GM23248 (cell line): Measurements from ENCODE around the gene MACROD2. TPM values are rescaled to one million over a fixed set of nuclear protein-coding genes. Genes with fewer than 3 reads are reported as not detected.

ENCODE experiments used
- DNase-seq: peaks from one replicate; pipeline ENCODE4 v3.0.0-alpha.2; 2015
- H2AFZ ChIP-seq: fragments of 200-600 bp; sonication (generic); 2 replicates; pipeline ENCODE4 v1.6.1; 2016; ENCODE audit warnings: antibody characterized with exemption
- H3F3A ChIP-seq: fragments of 200-600 bp; sonication (generic); 2 replicates; pipeline ENCODE4 v1.6.1; 2016; ENCODE audit warnings: mild to moderate bottlenecking, antibody characterized with exemption, mixed run types; ENCODE audit not compliant: insufficient read depth
- H3K27ac ChIP-seq: fragments of 200-600 bp; sonication (generic); 2 replicates; pipeline ENCODE4 v1.5.1; 2016; ENCODE audit warnings: mild to moderate bottlenecking
- H3K27me3 ChIP-seq: fragments of 200-600 bp; sonication (generic); replicated peaks from 2 replicates; pipeline ENCODE4 v1.6.1; 2016; ENCODE audit warnings: mild to moderate bottlenecking; ENCODE audit not compliant: insufficient read depth
- H3K36me3 ChIP-seq: fragments of 200-600 bp; sonication (generic); 2 replicates; pipeline ENCODE4 v1.6.1; 2016; ENCODE audit warnings: low read depth, mild to moderate bottlenecking
- H3K4me1 ChIP-seq: fragments of 200-600 bp; sonication (generic); 2 replicates; pipeline ENCODE4 v1.6.1; 2016; ENCODE audit warnings: mild to moderate bottlenecking; ENCODE audit not compliant: insufficient read depth
- H3K4me2 ChIP-seq: fragments of 200-600 bp; sonication (generic); one replicate; pipeline ENCODE4 v1.6.1; 2016; ENCODE audit warnings: mild to moderate bottlenecking; ENCODE audit not compliant: unreplicated experiment
- H3K4me3 ChIP-seq: fragments of 200-600 bp; sonication (generic); 2 replicates; pipeline ENCODE4 v1.5.1; 2016; ENCODE audit warnings: mild to moderate bottlenecking
- H3K79me2 ChIP-seq: fragments of 200-600 bp; sonication (generic); 2 replicates; pipeline ENCODE4 v1.6.1; 2016; ENCODE audit warnings: mild to moderate bottlenecking; ENCODE audit not compliant: insufficient read depth
- H3K9ac ChIP-seq: fragments of 200-600 bp; sonication (generic); 2 replicates; pipeline ENCODE4 v1.6.1; 2016; ENCODE audit warnings: mild to moderate bottlenecking
- H3K9me2 ChIP-seq: fragments of 200-600 bp; sonication (generic); 2 replicates; pipeline ENCODE4 v1.6.1; 2016; ENCODE audit warnings: mixed run types, mild to moderate bottlenecking, moderate library complexity; ENCODE audit not compliant: insufficient read depth
- H3K9me3 ChIP-seq: fragments of 200-600 bp; sonication (generic); one replicate; pipeline ENCODE4 v1.6.1; 2017; ENCODE audit warnings: low read depth
- H4K20me1 ChIP-seq: fragments of 200-600 bp; sonication (generic); 2 replicates; pipeline ENCODE4 v1.6.0; 2016; ENCODE audit not compliant: insufficient read depth
- EZH2 ChIP-seq: fragments of 200-600 bp; sonication (generic); IDR thresholded peaks from 2 replicates; pipeline ENCODE4 v1.6.1; 2018; ENCODE audit warnings: antibody characterized with exemption, mild to moderate bottlenecking; ENCODE audit not compliant: insufficient read depth, poor library complexity, severe bottlenecking
- EZH2phosphoT487 ChIP-seq: fragments of 200-600 bp; sonication (generic); IDR thresholded peaks from 2 replicates; pipeline ENCODE4 v1.6.1; 2018; ENCODE audit warnings: antibody characterized with exemption, moderate library complexity, mild to moderate bottlenecking, low read depth; ENCODE audit not compliant: insufficient read depth
- WGBS, 2 experiments: methylation state at CpG; one replicate each; pipeline ENCODE4 v1.1.6; 2015 to 2017; ENCODE audit warnings: low lambda C conversion rate in 2 of 2, low coverage in 1 of 2; ENCODE audit errors: missing lambda C conversion rate in 2 of 2; 5-methylcytosine and 5-hydroxymethylcytosine counted together
- in situ Hi-C: fragments of 300-500 bp; cut with MboI; formaldehyde crosslinking; loops from 2 replicates; pipeline ENCODE4 v1.15.0; 2020
- polyA plus RNA-seq: library from polyadenylated mRNA; unstranded; fragments of >200 nt; fragmentation: Nextera tagmentation; extraction: Ambion mirVana; gene quantifications from 2 replicates; pipeline ENCODE4 v1.2.1, GENCODE V29; 2016
- total RNA-seq: library from RNA; depleted of rRNA; stranded (reverse); fragments of >200 nt; shearing (Covaris generic); gene quantifications from 2 replicates; pipeline ENCODE4 v1.2.3, GENCODE V29; 2014

The MACROD2 gene
- total and polyA plus RNA-seq, 2 experiments from 2014 or later, result 1.1 to 3.1 TPM

DNA sequence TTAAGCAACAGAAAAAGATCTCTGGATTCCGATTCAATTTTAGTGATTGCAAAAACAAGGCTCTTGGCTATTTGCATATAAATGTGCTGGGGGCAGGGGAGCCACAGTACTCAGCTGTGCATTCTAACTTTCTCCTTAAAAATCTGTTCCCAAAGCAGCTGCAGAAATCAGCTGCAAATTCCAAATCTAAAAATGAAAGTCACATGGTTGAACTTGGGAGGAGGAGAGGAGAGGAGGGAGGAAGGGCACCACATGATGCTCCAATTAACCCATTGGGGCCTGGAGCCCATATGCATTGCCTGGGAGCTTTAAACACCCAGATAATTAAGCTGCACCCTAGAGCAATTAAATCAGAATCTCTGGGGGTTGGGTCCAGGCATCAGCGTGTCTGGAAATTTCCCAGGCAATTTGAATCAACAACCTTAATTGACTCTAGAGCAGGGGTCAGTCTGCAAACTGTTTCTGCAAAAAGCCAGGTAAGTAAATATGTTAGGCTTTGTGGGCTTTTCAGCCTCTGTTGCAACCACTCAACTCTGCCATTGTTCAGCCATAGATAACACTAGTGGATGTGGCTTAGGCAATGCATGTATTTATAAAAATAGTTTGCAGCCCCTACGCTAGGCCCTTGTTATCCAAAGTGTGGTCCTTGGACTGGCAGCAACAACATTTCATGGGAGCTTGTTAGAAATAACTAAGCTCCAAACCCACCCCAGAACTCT is 2069.8 kb downstream of the MACROD2 start:
- Histone ChIP-seq H3K9me3 (no peaks in the 10 kb centered on the region), H3K9ac (no peak overlapping the region), H4K20me1 (no peaks in the 10 kb centered on the region), H2AFZ (no peak overlapping the region), H3K4me3 (no peak overlapping the region), H3K36me3 (no peaks in the 10 kb centered on the region), H3K4me2 (no peak overlapping the region), H3K27me3 (no peaks in the 10 kb centered on the region), H3K9me2 (no peaks in the 10 kb centered on the region), H3K79me2 (no peaks in the 10 kb centered on the region), H3K4me1 (no peaks in the 10 kb centered on the region), H3F3A (no peaks in the 10 kb centered on the region), H3K27ac (no peak overlapping the region)
- TF ChIP-seq EZH2phosphoT487 (no peak), EZH2 (no peak)
- in situ Hi-C loops, result no loop called here
- 16 to 19% methylated on average over 3 of the region's 3 CpGs for WGBS, 2 experiments
- DNase-seq, result no peak

GRCh38 chr20:16066571-16066970 is 2071.3 kb downstream of the MACROD2 start:
- Histone ChIP-seq H3K9ac (no peak overlapping the region), H3K4me3 (no peak overlapping the region), H4K20me1 (no peaks in the 10 kb centered on the region), H3K27me3 (no peaks in the 10 kb centered on the region), H3K9me2 (no peaks in the 10 kb centered on the region), H3K9me3 (no peaks in the 10 kb centered on the region), H3F3A (no peaks in the 10 kb centered on the region), H3K27ac (no peak overlapping the region), H3K36me3 (no peaks in the 10 kb centered on the region), H3K4me2 (no peak overlapping the region), H2AFZ (no peak overlapping the region), H3K4me1 (no peaks in the 10 kb centered on the region), H3K79me2 (no peaks in the 10 kb centered on the region)
- in situ Hi-C loops, result no loop called here
- TF ChIP-seq EZH2phosphoT487 (no peak), EZH2 (no peak)
- WGBS, 2 experiments, result 23 to 29% methylated on average over 5 of the region's 5 CpGs
- DNase-seq, result no peak

DNA sequence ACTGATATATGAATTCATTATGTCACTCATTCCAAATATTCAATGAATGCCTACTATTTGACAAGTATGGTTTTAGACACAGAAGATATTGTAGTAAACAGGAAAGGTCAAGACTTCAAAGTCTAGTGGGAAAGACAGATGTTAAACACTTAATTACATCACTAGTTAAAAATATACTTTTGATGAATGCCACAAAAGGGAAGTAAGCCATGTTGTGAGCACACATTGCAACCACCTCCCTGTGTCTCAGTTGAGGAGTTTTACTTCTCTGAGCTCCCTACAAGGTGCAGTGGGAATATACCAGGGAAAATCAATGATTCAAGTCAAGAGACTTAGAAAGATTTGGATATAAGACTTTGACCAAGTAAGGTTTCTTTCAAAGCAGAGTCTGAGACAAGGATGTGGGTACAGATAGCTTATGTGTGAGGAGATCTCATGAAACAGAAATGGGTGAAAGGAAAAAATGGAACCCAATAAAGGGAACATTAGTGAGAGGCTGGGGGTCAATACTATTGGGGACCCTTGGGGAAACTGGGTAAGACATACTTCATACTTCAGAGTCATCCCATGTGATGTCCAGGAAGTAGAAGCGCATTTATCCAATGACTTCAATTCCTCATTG is 2074.2 kb downstream of the MACROD2 start:
- DNase-seq, result no peak
- H3K4me2 ChIP-seq, result no peak overlapping the region
- no peaks in the 10 kb centered on the region for H3K36me3 ChIP-seq
- no peaks in the 10 kb centered on the region for H3F3A ChIP-seq
- no peak overlapping the region for H3K27ac ChIP-seq
- H3K9me3 ChIP-seq, result no peaks in the 10 kb centered on the region
- no peaks in the 10 kb centered on the region for H3K4me1 ChIP-seq
- WGBS, 2 experiments, result 29 to 45% methylated on average over 1 of the region's 1 CpG
- H3K27me3 ChIP-seq, result no peaks in the 10 kb centered on the region
- TF ChIP-seq EZH2phosphoT487, result no peak
- no peak for TF ChIP-seq EZH2
- no peak overlapping the region for H2AFZ ChIP-seq
- H3K4me3 ChIP-seq, result no peak overlapping the region
- no peaks in the 10 kb centered on the region for H3K79me2 ChIP-seq
- H3K9me2 ChIP-seq, result no peaks in the 10 kb centered on the region
- no peak overlapping the region for H3K9ac ChIP-seq
- H4K20me1 ChIP-seq, result no peaks in the 10 kb centered on the region
- in situ Hi-C loops, result no loop called here

DNA sequence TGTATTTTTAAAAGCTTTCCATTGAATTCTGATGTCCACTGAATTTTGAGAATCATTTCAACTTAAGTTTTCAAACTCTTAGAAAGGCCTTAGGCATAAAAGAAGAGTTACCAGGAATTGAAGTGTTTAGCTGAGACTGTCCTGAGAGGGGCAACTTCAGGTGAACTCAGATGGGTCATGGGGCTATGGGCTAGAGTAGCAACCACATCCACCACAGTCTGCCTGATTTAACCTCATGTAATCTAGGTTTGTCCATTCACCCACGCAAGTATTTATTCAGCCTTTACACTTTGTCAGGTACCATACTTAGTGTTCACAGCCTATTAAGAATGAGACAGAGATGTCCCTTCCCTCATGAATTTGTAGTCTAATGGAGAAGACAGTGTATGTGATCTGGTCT is 2076.9 kb downstream of the MACROD2 start:
- Histone ChIP-seq H3K4me1 (no peaks in the 10 kb centered on the region), H3K27ac (no peak overlapping the region), H3K27me3 (no peaks in the 10 kb centered on the region), H3K9ac (no peak overlapping the region), H3K4me3 (no peak overlapping the region), H3K79me2 (no peaks in the 10 kb centered on the region), H3K9me3 (no peaks in the 10 kb centered on the region), H4K20me1 (no peaks in the 10 kb centered on the region), H3F3A (no peaks in the 10 kb centered on the region), H3K36me3 (no peaks in the 10 kb centered on the region), H3K9me2 (no peaks in the 10 kb centered on the region), H3K4me2 (no peak overlapping the region), H2AFZ (no peak overlapping the region)
- in situ Hi-C loops, result no loop called here
- DNase-seq, result no peak
- TF ChIP-seq EZH2 (no peak), EZH2phosphoT487 (no peak)
- 10 to 42% methylated on average over 1 of the region's 1 CpG for WGBS, 2 experiments
